Effector memory CD4-positive, alpha-beta T cell (primary cell): ENCODE data around the gene TPSG1.

Source experiments
- DNase-seq, 3 donors: peaks; one replicate each; pipeline ENCODE4 v3.0.0-alpha.2; 2020
- H3K27ac ChIP-seq: 2 replicates; pipeline ENCODE4 v1.7.0; 2013; ENCODE audit warnings: mild to moderate bottlenecking, low read length, moderate library complexity; ENCODE audit not compliant: insufficient read depth, poor library complexity, severe bottlenecking
- H3K27me3 ChIP-seq: replicated peaks from 2 replicates; pipeline ENCODE4 v1.7.0; 2013; ENCODE audit warnings: mild to moderate bottlenecking, low read length; ENCODE audit not compliant: insufficient read depth, control insufficient read depth, poor library complexity, severe bottlenecking
- H3K36me3 ChIP-seq: 2 replicates; pipeline ENCODE4 v1.7.0; 2013; ENCODE audit warnings: mild to moderate bottlenecking, low read length, moderate library complexity; ENCODE audit not compliant: control insufficient read depth, insufficient read depth
- H3K4me1 ChIP-seq: 2 replicates; pipeline ENCODE4 v1.7.0; 2013; ENCODE audit warnings: low read length, mild to moderate bottlenecking; ENCODE audit not compliant: control insufficient read depth, insufficient read depth, poor library complexity, severe bottlenecking
- H3K4me3 ChIP-seq: 2 replicates; pipeline ENCODE4 v1.7.0; 2013; ENCODE audit warnings: low read length, low read depth, mild to moderate bottlenecking; ENCODE audit not compliant: insufficient read depth, poor library complexity, severe bottlenecking
- H3K9me3 ChIP-seq: 2 replicates; pipeline ENCODE4 v1.7.0; 2013; ENCODE audit warnings: mild to moderate bottlenecking, low read length, moderate library complexity; ENCODE audit not compliant: control insufficient read depth

TPSG1 gene

DNA sequence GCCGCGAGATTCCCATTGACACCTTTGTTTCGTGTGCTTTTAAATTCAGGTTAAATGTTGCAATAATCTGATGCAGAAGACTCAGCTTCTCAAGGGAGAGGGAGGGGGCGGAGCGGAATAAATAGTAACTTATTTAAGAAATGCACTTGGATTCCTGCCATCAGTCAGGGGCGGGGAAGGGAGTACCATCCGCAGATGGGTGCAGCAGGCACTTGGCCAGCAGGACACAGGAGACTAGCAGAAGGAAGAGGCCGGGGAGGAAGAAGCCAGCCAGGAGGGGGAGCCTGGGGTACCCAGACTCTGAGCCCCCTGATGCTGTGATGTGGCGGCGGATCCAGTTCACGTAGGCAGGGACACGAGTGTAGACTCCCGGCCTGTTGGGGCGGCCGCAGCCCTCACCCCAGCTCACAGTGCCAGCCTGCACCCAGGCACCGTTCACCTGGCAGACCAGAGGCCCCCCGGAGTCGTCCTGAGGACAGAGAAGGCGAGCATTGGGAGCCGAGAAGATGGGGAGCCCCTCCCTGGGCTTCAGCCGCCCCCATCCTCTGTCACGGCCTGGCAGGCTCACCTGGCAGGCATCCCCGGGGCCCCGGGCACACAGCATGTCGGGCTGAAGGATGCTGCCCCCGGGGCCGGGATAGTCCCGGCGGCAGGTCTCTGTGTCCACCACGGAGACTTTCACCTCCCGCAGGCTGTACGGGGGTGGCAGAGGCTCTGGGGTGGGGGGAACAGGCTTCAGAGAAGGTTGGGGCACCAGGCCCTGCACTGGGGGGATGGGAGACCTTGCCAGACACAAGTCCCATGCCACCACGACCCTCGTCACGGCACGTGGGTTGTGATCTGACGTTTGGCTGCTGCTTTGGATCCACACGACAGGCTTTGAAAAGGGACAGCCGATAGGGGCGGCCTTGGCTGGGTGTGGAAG, 3.2 kb downstream of the TPSG1 start:
- Histone ChIP-seq H3K9me3 (no peaks in the 10 kb centered on the region), H3K36me3 (no peaks in the 10 kb centered on the region), H3K4me3 (no peak overlapping the region), H3K27me3 (no peaks in the 10 kb centered on the region), H3K4me1 (no peaks in the 10 kb centered on the region), H3K27ac (no peak overlapping the region)
- DNase-seq = no peak

DNA sequence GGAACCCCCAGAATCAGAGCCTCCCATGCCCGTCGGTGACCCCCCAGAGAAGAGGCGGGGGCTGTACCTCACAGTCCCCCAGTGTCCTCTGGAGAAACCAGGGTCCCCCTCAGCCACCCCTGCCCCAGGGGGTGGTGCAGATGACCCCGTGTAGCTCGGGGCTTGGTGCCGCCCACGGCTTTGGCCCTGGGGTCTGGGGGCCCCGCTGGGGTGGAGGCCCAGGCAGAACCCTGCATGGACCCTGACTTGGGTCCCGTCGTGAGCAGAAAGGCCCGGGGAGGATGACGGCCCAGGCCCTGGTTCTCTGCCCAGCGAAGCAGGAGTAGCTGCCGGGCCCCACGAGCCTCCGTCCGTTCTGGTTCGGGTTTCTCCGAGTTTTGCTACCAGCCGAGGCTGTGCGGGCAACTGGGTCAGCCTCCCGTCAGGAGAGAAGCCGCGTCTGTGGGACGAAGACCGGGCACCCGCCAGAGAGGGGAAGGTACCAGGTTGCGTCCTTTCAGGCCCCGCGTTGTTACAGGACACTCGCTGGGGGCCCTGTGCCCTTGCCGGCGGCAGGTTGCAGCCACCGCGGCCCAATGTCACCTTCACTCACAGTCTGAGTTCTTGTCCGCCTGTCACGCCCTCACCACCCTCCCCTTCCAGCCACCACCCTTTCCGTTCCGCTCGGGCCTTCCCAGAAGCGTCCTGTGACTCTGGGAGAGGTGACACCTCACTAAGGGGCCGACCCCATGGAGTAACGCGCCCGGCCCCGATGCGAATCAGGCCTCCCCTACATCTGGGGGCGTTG, 4.0 kb downstream of the TPSG1 start:
- Histone ChIP-seq H3K27ac (no peak overlapping the region), H3K36me3 (no peaks in the 10 kb centered on the region), H3K4me1 (no peaks in the 10 kb centered on the region), H3K4me3 (no peak overlapping the region), H3K9me3 (no peaks in the 10 kb centered on the region), H3K27me3 (no peaks in the 10 kb centered on the region)
- DNase-seq = no peak

DNA sequence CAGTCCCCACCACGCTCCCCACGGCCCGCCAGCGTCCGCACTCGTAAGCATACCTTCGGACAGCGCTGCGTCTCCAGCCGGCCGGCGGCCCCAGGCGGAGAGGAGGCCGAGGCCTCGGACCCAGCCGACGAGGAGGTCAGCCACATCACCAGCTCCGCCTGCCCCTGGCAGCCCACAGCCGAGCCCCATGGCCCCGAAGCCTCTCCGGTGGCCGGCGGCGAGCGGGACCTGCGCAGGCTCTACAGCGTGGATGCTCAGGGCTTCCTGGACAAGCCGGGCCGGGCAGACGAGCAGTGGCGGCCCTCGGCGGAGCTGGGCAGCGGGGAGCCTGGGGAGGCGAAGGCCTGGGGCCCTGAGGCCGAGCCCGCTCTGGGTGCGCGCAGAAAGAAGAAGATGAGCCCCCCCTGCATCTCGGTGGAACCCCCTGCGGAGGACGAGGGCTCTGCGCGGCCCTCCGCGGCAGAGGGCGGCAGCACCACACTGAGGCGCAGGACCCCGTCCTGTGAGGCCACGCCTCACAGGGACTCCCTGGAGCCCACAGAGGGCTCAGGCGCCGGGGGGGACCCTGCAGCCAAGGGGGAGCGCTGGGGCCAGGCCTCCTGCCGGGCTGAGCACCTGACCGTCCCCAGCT, 4.9 kb downstream of the TPSG1 start:
- Histone ChIP-seq H3K4me3 (no peak overlapping the region), H3K27ac (no peak overlapping the region), H3K36me3 (no peaks in the 10 kb centered on the region), H3K9me3 (no peaks in the 10 kb centered on the region), H3K4me1 (no peaks in the 10 kb centered on the region), H3K27me3 (no peaks in the 10 kb centered on the region)
- no peak for DNase-seq

DNA sequence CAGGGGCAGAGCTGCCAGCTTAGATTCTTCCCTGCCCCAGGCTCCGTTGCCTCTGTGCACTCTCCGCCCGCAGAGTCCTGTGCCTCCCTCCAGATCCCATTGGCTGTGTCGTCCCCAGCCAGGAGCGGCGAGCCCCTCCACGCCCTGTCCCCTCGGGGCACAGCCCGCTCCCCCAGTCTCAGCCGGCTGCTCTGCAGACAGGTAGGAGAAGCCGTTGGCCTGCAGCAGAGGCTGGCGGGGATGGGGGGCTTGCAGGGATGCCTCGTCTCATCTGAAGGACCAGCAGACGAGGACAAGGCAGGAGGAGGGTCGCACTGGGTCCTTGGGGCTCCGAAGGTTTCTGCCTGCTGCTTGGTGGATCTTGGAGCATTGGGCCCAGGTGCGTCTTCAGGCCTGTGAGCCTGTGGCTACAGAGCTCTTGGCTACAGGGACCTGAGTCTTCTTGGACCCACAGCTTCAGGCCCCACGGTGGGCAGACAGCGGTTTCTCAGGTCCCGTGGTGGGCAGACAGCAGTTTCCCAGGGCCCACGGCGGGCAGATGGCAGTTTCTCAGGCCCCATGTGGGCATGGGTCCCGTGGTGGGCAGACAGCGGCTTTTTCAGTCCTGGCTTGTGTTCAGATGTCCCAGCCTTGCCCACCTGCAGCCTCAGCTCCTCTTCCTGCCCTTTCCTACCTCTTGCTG, 6.0 kb downstream of the TPSG1 start:
- Histone ChIP-seq H3K36me3 (no peaks in the 10 kb centered on the region), H3K27me3 (no peaks in the 10 kb centered on the region), H3K4me3 (no peak overlapping the region), H3K4me1 (no peaks in the 10 kb centered on the region), H3K27ac (no peak overlapping the region), H3K9me3 (no peaks in the 10 kb centered on the region)
- DNase-seq = no peak

DNA sequence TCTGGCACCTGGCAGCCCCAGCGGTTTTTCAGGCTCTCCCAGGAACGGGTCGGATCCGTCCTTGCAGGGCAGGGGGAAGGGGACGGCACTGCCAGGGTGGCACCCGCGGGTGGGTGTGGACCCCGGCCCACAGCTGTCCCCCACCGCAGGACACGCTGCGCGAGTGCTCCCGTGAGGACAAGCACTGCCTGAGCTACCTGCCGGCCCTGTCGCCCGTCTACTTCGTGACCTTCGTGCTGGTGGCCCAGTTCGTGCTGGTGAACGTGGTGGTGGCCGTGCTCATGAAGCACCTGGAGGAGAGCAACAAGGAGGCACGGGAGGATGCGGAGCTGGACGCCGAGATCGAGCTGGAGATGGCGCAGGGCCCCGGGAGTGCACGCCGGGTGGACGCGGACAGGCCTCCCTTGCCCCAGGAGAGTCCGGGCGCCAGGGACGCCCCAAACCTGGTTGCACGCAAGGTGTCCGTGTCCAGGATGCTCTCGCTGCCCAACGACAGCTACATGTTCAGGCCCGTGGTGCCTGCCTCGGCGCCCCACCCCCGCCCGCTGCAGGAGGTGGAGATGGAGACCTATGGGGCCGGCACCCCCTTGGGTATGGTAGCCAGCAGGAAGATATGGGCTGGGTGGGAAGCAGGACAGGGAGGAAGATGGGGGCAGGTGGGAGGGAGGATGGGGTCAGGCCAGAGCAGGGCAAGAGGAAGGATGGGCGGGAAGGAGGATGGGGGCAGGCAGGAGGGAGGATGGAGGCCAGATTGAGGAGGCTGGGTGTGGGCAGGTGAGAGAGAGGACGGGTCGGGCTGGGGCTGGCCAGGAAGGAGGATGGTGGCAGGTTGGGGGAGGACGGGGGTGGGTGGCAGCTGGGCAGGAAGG, 6.8 kb downstream of the TPSG1 start:
- H3K27ac ChIP-seq = no peak overlapping the region
- no peaks in the 10 kb centered on the region for H3K9me3 ChIP-seq
- H3K27me3 ChIP-seq = no peaks in the 10 kb centered on the region
- DNase-seq = no peak
- H3K36me3 ChIP-seq = no peaks in the 10 kb centered on the region
- H3K4me3 ChIP-seq = no peak overlapping the region
- no peaks in the 10 kb centered on the region for H3K4me1 ChIP-seq

DNA sequence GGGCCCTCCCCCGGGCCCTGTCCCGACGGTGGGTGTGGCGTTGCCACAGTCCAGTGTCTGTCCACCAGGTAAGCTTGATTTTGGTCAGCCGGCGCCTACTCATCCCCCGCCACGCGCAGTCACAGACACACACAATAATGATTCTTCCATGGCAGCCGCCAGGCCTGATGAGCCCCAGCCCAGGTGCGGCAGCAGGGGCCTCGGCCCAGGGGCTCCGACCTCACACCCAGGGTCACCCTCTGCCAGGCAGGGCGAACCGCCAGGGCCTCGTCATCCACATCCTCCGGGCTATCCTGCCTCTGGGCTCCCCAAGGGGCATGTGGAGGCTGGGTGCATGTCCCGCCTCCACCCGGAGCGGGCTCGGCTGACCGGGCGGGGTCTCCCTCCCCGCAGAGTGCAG, 7.5 kb downstream of the TPSG1 start:
- H3K9me3 ChIP-seq = no peaks in the 10 kb centered on the region
- no peaks in the 10 kb centered on the region for H3K27me3 ChIP-seq
- no peak for DNase-seq
- H3K4me3 ChIP-seq = no peak overlapping the region
- no peak overlapping the region for H3K27ac ChIP-seq
- H3K4me1 ChIP-seq = no peaks in the 10 kb centered on the region
- no peaks in the 10 kb centered on the region for H3K36me3 ChIP-seq

DNA sequence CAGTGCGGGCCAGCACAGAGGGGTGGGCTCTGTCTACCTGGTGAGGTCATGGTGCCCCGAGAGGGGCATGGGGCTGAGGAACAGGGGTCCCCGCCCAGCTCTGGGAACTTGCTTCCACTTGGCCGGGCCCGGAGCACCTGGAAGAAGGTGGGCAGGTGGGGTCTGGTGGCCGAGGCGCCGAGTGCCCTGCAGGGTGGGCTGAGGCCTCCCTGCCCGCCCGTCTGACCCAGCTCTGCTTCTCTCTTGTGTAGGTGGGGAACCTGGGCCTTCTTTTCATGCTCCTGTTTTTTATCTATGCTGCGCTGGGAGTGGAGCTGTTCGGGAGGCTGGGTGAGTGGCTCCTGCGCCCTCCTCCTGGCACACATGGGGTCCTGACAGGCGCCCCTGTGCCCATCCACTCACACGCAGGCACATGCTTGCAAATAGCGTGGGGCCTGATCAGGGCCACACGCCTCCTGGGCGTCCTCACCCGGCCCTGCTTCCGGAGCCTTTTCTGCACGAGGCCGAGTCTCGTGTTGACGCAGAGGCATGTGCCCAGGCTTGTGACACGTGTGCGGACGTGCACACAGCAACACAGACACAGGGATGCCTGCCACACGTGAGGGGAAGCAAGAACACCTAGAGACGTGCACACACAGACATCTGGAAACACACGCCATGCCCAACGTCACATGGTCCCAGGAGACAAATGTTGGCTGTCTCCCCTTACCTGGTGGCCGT, 8.2 kb downstream of the TPSG1 start:
- DNase-seq = no peak
- H3K9me3 ChIP-seq = no peaks in the 10 kb centered on the region
- H3K27ac ChIP-seq = no peak overlapping the region
- no peaks in the 10 kb centered on the region for H3K4me1 ChIP-seq
- no peak overlapping the region for H3K4me3 ChIP-seq
- no peaks in the 10 kb centered on the region for H3K27me3 ChIP-seq
- no peaks in the 10 kb centered on the region for H3K36me3 ChIP-seq

DNA sequence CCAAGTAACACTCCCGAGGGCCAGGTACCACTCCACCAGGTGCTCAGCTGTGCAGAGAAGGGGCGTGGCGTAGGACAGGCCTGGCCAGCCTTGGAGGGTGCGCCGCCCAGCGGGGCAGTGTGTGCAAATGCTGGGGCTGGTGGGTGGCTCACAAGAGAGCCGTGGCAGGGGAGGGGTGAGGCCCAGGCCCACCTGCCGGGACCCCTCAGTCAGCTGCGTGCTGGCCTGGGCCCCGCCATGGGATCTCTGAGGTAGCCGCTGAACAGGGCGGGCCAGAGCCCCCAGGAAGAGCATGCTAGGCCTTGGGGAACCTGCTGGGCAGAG, 8.8 kb downstream of the TPSG1 start:
- no peak overlapping the region for H3K4me3 ChIP-seq
- no peaks in the 10 kb centered on the region for H3K9me3 ChIP-seq
- no peak for DNase-seq
- no peaks in the 10 kb centered on the region for H3K36me3 ChIP-seq
- no peaks in the 10 kb centered on the region for H3K4me1 ChIP-seq
- no peaks in the 10 kb centered on the region for H3K27me3 ChIP-seq
- no peak overlapping the region for H3K27ac ChIP-seq
